Neural cell (in vitro differentiated cells): ENCODE measurements around the gene OR4D11.

ENCODE experiments used
- EP300 ChIP-seq: fragments of 450-650 bp; conservative IDR thresholded peaks from 2 replicates; pipeline ENCODE4 v1.6.1; 2014; ENCODE audit warnings: antibody characterized with exemption, mild to moderate bottlenecking, moderate library complexity; ENCODE audit not compliant: poor library complexity, severe bottlenecking
- EZH2 ChIP-seq: fragments of 200-600, 300-800 bp; shearing (Covaris generic), sonication (generic); IDR thresholded peaks from 2 replicates; pipeline ENCODE4 v1.6.1; 2014; ENCODE audit warnings: antibody characterized with exemption, low read length, borderline replicate concordance, mild to moderate bottlenecking; ENCODE audit not compliant: insufficient read depth, poor library complexity, severe bottlenecking
- MXI1 ChIP-seq: fragments of 450-650 bp; conservative IDR thresholded peaks from 2 replicates; pipeline ENCODE4 v1.6.1; 2014; ENCODE audit warnings: antibody characterized with exemption, mild to moderate bottlenecking; ENCODE audit not compliant: poor library complexity, severe bottlenecking
- POLR2AphosphoS5 ChIP-seq: IDR thresholded peaks from 2 replicates; pipeline ENCODE4 v1.6.1; 2012
- RAD21 ChIP-seq: fragments of 450-650 bp; conservative IDR thresholded peaks from 2 replicates; pipeline ENCODE4 v1.6.1; 2014; ENCODE audit warnings: antibody characterized with exemption, mild to moderate bottlenecking, moderate library complexity
- SMC3 ChIP-seq: fragments of 450-650 bp; conservative IDR thresholded peaks from 2 replicates; pipeline ENCODE4 v1.6.1; 2014; ENCODE audit warnings: antibody characterized with exemption, mild to moderate bottlenecking, moderate library complexity; ENCODE audit not compliant: poor library complexity
- TAF1 ChIP-seq: IDR thresholded peaks from 2 replicates; pipeline ENCODE4 v1.6.1; 2012; ENCODE audit warnings: low read depth
- TF ChIP-seq, protein P1 (sequence below): fragments of 450-650 bp; IDR thresholded peaks from 2 replicates; pipeline ENCODE4 v1.5.1; 2014; ENCODE audit warnings: antibody characterized with exemption, mild to moderate bottlenecking, moderate library complexity; ENCODE audit not compliant: poor library complexity, severe bottlenecking
- TF ChIP-seq, protein P2 (sequence below): IDR thresholded peaks from 2 replicates; pipeline ENCODE4 v1.6.1; 2012; ENCODE audit warnings: borderline replicate concordance

GRCh38 chr11:59542142-59542810 is 38.9 kb downstream of the OR4D11 start:
- TF ChIP-seq, protein P1, sequence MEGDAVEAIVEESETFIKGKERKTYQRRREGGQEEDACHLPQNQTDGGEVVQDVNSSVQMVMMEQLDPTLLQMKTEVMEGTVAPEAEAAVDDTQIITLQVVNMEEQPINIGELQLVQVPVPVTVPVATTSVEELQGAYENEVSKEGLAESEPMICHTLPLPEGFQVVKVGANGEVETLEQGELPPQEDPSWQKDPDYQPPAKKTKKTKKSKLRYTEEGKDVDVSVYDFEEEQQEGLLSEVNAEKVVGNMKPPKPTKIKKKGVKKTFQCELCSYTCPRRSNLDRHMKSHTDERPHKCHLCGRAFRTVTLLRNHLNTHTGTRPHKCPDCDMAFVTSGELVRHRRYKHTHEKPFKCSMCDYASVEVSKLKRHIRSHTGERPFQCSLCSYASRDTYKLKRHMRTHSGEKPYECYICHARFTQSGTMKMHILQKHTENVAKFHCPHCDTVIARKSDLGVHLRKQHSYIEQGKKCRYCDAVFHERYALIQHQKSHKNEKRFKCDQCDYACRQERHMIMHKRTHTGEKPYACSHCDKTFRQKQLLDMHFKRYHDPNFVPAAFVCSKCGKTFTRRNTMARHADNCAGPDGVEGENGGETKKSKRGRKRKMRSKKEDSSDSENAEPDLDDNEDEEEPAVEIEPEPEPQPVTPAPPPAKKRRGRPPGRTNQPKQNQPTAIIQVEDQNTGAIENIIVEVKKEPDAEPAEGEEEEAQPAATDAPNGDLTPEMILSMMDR = no peak
- TF ChIP-seq, protein P2, sequence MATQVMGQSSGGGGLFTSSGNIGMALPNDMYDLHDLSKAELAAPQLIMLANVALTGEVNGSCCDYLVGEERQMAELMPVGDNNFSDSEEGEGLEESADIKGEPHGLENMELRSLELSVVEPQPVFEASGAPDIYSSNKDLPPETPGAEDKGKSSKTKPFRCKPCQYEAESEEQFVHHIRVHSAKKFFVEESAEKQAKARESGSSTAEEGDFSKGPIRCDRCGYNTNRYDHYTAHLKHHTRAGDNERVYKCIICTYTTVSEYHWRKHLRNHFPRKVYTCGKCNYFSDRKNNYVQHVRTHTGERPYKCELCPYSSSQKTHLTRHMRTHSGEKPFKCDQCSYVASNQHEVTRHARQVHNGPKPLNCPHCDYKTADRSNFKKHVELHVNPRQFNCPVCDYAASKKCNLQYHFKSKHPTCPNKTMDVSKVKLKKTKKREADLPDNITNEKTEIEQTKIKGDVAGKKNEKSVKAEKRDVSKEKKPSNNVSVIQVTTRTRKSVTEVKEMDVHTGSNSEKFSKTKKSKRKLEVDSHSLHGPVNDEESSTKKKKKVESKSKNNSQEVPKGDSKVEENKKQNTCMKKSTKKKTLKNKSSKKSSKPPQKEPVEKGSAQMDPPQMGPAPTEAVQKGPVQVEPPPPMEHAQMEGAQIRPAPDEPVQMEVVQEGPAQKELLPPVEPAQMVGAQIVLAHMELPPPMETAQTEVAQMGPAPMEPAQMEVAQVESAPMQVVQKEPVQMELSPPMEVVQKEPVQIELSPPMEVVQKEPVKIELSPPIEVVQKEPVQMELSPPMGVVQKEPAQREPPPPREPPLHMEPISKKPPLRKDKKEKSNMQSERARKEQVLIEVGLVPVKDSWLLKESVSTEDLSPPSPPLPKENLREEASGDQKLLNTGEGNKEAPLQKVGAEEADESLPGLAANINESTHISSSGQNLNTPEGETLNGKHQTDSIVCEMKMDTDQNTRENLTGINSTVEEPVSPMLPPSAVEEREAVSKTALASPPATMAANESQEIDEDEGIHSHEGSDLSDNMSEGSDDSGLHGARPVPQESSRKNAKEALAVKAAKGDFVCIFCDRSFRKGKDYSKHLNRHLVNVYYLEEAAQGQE = no peak
- TF ChIP-seq POLR2AphosphoS5 (no peak), MXI1 (no peak), EP300 (no peak), EZH2 (no peak), TAF1 (no peak), RAD21 (no peak), SMC3 (no peak)
